Stimulated activated CD4-positive, alpha-beta T cell treated with anti-CD3 and anti-CD28 coated beads, Interleukin-12 subunit alpha, Interleukin-12 subunit beta, amount 100 ng/mL, for 24 hours (primary cell): Measurements from ENCODE around the gene PRDM16.

Experiments used
- DNase-seq, 2 experiments: peaks; one replicate each; pipeline ENCODE4 v3.0.0-alpha.2; 2020; ENCODE audit warnings: low read depth in 2 of 2

PRDM16 gene

GRCh38 chr1:3320246-3321152, 251.5 kb downstream of the PRDM16 start:
- DNase-seq, result no peak

GRCh38 chr1:3321559-3322449, 252.8 kb downstream of the PRDM16 start:
- DNase-seq, result no peak

GRCh38 chr1:3322450-3323020, 253.5 kb downstream of the PRDM16 start:
- DNase-seq, result no peak

GRCh38 chr1:3323021-3323795, 254.2 kb downstream of the PRDM16 start:
- DNase-seq, result no peak

- no peak for DNase-seq
Observed at GRCh38 chr1:3323796-3324703, 255.0 kb downstream of the PRDM16 start.

- DNase-seq, result no peak
Observed at GRCh38 chr1:3324704-3325535, 255.9 kb downstream of the PRDM16 start.

GRCh38 chr1:3326516-3327388, 257.7 kb downstream of the PRDM16 start:
- DNase-seq, result no peak

- no peak for DNase-seq
Observed at GRCh38 chr1:3327389-3327702, 258.3 kb downstream of the PRDM16 start.

GRCh38 chr1:3327936-3328590, 259.1 kb downstream of the PRDM16 start:
- no peak for DNase-seq

- no peak for DNase-seq
Observed at GRCh38 chr1:3329640-3330281, 260.8 kb downstream of the PRDM16 start.

GRCh38 chr1:3330771-3331245, 261.8 kb downstream of the PRDM16 start:
- no peak for DNase-seq

GRCh38 chr1:3331564-3331963, 262.6 kb downstream of the PRDM16 start:
- no peak for DNase-seq

- no peak for DNase-seq
Observed at GRCh38 chr1:3332043-3332442, 263.0 kb downstream of the PRDM16 start.

- DNase-seq, result no peak
Observed at GRCh38 chr1:3332662-3333061, 263.7 kb downstream of the PRDM16 start.

- DNase-seq, result no peak
Observed at GRCh38 chr1:3333903-3334302, 264.9 kb downstream of the PRDM16 start.

- no peak for DNase-seq
Observed at GRCh38 chr1:3334366-3334765, 265.4 kb downstream of the PRDM16 start.
